ENCODE data around the gene IL1A.

IL1A gene

DNA sequence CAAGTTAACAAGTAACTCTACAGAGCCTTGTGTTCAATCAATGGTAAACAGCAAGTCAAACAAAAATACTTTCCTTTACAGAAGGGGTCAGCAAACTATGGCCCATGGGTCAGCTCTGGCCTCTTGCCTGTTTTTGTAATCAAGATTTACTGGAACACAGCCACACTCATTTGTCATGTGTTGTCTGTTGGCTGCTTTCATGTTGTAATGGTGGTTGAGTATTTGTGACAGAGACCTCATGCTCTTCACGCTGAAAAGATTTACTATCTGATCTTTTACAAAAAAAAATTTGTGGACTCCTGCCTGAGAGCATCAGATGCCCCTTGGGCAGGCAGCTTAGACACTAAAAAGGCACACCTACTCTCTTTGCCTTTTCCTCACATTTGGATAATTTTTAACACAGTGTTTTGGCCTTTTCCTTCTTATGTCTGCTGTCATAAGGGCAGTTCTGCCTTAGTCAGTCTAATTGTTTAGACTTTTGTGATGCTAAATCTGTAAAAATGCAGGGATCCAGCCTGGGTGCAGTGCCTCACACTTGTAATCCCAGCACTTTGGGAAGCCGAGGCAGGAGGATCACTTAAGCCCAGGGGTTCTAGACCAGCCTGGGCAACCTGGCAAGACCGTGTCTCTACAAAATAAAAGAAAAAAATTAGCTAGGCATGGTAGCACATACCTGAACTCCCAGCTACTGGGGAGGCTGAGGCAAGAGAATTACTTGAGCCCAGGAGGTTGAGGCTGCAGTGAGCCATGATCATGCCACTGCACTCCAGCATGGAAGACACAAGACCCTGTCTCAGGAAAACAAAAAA is 34.0 kb upstream of the IL1A start:
- H3K4me3 ChIP-seq (replicated peaks in 1 of 2; ENCODE audit: low read depth in 2 of 2, low read length in 2 of 2) = no peak overlapping the region
- peak in 1 of 2 donors; percentile 60 for DNase-seq (ENCODE audit: low read depth in 2 of 2)
- no peak for TF ChIP-seq CTCF (IDR thresholded peaks at IDR 0.05; ENCODE audit: low read depth, low read length)

- no peak overlapping the region for H3K4me3 ChIP-seq (replicated peaks in 1 of 2; ENCODE audit: low read depth in 2 of 2, low read length in 2 of 2)
- TF ChIP-seq CTCF (IDR thresholded peaks at IDR 0.05; ENCODE audit: low read depth, low read length) = no peak
- no peak for DNase-seq (ENCODE audit: low read depth in 2 of 2)
These were observed 32.9 kb upstream of the IL1A start for GRCh38 chr2:112817082-112817689.

- peak; percentile 43 to 58 for DNase-seq (ENCODE audit: low read depth in 2 of 2)
- TF ChIP-seq CTCF (IDR thresholded peaks at IDR 0.05; ENCODE audit: low read depth, low read length) = peak; percentile 24
- H3K4me3 ChIP-seq (replicated peaks in 1 of 2; ENCODE audit: low read depth in 2 of 2, low read length in 2 of 2) = no peak overlapping the region
These were observed 30.0 kb upstream of the IL1A start for GRCh38 chr2:112814278-112814677.

- DNase-seq (ENCODE audit: low read depth in 2 of 2) = peak; percentile 80 to 86
- TF ChIP-seq CTCF (IDR thresholded peaks at IDR 0.05; ENCODE audit: low read depth, low read length) = no peak
- no peak overlapping the region for H3K4me3 ChIP-seq (replicated peaks in 1 of 2; ENCODE audit: low read depth in 2 of 2, low read length in 2 of 2)
These were observed 29.1 kb upstream of the IL1A start for GRCh38 chr2:112813280-112813966.

- no peak overlapping the region for H3K4me3 ChIP-seq (replicated peaks in 1 of 2; ENCODE audit: low read depth in 2 of 2, low read length in 2 of 2)
- no peak for TF ChIP-seq CTCF (IDR thresholded peaks at IDR 0.05; ENCODE audit: low read depth, low read length)
- peak; percentile 62 to 95 for DNase-seq (ENCODE audit: low read depth in 2 of 2)
These were observed 28.3 kb upstream of the IL1A start for GRCh38 chr2:112812318-112813267.

DNA sequence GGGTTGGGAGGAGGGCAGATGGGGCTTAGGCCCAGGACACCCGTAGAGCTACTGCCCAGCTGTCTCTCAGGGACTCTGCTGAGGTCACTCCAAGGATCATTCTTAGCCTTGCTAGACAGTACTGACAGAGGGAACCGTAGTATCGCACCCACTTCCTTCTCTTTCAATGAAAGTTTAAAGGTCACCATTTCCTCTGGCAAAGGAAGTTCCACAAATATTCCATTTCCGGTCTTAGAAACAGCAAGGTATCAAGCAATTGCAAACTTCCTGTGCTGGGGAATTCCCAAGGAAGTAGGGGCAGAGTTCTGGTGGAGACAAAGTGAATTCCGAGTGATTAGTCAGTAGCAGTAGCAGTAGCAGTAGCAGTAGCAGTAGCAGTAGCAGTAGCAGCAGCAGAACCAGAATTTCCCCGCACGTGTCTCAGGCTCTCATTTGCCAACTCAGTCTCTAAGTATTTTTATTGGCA is 27.6 kb upstream of the IL1A start:
- peak; percentile 90 to 98 for DNase-seq (ENCODE audit: low read depth in 2 of 2)
- no peak for TF ChIP-seq CTCF (IDR thresholded peaks at IDR 0.05; ENCODE audit: low read depth, low read length)
- H3K4me3 ChIP-seq (replicated peaks in 1 of 2; ENCODE audit: low read depth in 2 of 2, low read length in 2 of 2) = no peak overlapping the region

All from cardiac fibroblast (primary cell).